ENCODE data around the gene NPAS3.

The NPAS3 gene

DNA sequence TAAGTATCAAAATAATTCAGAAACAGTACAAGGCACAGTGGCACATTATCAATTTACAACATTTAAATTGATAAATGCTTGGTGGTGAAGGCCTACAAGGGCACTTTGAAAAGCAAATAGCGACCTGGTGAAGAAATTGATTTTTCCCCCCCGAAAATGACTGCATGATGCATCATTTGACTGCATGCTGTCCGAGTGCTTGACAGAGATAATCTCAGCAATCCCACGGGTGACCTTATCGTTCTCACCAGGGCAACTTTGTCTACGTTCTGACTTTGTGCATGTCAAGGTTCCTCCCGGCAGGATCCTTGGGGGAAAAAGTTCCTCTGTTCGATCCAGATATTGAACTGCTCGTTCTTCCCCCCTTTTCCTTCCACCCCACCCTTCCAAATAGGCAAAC, 627.4 kb downstream of the NPAS3 start:
- no peak for DNase-seq

GRCh38 chr14:33567023-33567728, 628.5 kb downstream of the NPAS3 start:
- DNase-seq, result no peak

DNA sequence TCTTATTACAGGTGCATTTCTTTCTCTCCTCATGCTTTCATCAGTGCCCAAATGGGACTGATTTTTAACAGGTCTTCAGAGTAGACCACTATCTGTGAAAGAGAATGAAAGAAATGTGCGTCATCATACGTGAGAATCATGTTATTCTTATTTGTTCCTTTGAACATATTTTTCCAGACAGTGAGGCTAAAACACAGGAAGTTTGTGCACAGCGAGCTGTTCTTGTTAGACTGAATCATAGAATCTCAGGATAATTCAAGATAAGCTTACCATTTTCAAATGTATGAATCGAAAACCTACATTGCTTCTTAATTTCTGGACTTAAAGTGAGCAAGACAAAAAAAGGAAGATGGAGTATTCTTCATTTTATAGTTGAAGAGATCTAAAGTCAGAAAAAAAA, 629.1 kb downstream of the NPAS3 start:
- no peak for DNase-seq

DNA sequence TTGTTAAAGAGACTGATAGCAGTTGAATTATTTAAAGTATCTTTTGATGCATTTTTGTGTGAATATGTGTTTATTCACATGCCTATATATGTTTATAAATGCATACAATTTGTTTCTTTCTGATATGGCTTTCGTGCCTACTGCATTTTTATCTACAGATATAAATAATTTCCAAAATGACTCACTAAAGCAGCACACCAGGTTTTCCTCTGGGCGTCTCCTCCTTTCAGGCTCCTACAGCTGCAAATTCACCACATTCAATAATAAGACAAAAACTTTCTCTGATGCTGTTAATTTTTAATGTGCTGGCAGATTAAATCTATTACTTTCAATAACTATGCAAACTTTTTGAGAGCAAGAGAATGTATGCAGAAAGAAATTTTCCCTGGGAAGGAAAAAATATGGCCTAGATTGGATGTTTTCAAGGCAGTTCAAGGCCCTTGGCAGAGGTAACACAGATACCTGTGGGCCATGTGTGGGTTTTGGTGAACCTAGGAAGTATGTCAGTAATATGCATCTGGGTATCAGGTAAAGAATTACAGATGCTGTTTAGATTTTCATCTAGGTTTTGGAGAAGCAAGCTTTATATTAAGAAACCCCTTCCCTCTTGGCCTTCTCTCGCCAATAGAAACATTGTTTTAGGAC, 630.4 kb downstream of the NPAS3 start:
- DNase-seq, result no peak

GRCh38 chr14:33569821-33570687, 631.4 kb downstream of the NPAS3 start:
- no peak for DNase-seq

GRCh38 chr14:33570694-33571310, 632.1 kb downstream of the NPAS3 start:
- DNase-seq, result no peak

- DNase-seq, result no peak
These were observed 634.7 kb downstream of the NPAS3 start for GRCh38 chr14:33573301-33573880.

GRCh38 chr14:33576014-33576413, 637.3 kb downstream of the NPAS3 start:
- DNase-seq, result no peak

DNA sequence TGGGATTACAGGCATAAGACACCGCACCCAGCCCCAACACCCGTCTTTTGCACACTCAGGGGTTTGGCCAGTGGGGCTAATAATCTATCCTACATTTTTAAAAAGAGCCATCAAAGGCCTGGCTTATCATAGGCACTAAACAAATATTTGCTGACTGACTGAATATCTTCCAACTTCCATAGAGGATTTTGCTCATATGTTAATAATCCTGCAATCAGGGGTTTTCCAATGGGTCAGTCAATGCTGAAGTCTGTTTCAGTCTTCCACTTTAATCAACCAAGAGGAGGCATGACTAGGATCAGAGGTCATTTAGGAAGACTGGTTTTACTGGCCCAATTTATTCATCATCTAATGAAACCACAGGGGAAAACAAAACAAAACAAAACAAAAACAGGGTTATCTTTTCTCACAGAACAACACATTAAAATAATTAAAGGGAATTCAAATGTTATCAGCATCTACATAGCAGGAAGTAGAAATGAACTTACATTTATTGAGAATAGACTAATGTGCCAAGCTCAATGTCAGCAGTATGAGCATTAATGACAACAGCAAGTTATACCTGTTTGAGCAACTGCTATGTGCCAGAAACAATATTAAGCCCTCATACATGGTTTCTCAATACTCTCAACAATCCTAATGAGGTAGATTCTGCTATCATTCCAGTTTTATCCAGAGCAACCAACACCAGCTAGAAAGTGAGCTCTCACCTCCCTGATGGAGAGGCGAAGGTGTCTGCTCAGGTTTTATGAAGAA, 640.0 kb downstream of the NPAS3 start:
- no peak for DNase-seq

DNA sequence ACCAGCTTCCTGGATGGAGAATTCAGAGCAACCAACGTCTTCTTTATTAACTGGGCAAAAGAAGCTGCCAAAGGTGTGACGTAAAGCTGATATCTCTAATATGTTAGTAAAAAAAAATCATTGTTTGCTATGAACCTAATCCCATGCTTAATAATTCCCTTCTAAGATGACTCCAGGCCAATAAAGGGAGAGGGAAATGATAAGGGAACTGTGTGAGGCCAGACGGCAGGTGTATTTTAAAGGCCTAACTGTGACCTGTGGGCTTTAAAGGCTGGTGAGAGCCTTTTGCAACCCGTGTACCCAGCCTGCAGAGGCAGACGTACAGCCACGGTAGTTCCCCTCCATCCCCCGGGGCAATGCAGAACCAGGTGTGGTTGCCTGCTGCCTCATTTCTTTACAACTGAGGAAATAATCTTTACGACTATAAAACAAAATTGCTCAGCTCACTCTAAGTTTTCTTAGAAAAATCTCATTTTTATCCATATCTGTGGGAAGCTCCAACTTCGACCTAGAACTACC, 641.6 kb downstream of the NPAS3 start:
- DNase-seq, result no peak

DNA sequence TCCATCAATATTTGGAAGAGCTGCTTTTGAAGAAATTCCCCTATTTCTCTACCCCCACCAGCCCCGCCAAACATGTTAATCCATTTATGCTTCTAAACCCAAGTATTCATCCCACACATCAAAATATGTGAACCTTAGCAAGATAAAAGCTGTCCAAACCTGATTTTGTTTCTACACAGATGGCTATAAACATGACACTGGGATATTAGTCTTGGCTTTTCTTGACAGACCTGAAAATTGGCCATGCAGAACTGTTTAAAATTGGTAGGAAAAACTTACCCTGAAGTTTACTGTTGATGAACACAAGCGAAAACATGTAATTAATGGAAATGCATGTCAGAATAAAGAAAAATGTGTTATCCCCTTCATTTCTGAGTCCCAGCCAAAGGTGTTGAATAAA, 642.2 kb downstream of the NPAS3 start:
- no peak for DNase-seq

DNA sequence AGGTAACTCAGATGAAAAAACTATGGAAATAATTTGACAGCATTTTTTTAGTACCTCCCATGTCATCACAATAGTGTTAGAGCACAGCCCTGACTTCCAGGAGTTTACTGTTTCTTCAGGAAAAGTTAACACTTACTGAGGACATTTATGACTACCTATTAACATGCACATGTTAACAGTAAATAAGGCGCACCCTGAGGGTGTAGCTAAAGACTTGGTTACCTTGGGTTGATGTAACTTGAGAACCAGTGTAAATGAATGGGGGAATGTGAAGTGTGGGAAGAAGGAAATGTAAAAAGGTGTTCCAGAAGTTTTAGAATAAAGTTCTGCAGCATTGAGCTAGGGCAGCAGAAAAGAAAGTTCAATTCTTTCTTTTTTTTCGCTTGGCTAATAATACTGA, 646.0 kb downstream of the NPAS3 start:
- DNase-seq, result no peak

DNA sequence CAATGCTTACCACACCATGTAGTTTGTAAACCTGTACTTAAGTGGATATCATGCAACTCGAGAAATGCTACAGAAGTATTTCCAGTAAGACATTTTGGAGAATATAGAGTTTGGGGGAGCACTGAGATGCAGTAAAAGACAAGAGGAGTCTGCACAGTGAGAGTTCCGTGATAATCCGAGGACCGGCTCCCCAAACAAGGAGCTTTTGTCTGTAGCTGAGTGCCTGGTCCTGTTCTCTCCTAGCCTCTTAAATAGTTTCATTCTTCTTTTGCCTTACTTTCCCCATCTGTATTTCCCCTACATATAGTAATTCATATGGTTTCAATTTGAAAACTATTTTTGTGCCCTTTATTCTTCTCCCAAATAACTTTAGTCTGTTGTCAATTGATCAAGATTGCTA, 648.1 kb downstream of the NPAS3 start:
- no peak for DNase-seq

GRCh38 chr14:33587791-33588190, 649.1 kb downstream of the NPAS3 start:
- no peak for DNase-seq

GRCh38 chr14:33588771-33589170, 650.1 kb downstream of the NPAS3 start:
- DNase-seq, result no peak

GRCh38 chr14:33589334-33589733, 650.7 kb downstream of the NPAS3 start:
- no peak for DNase-seq

GRCh38 chr14:33590891-33591630, 652.4 kb downstream of the NPAS3 start:
- no peak for DNase-seq

DNA sequence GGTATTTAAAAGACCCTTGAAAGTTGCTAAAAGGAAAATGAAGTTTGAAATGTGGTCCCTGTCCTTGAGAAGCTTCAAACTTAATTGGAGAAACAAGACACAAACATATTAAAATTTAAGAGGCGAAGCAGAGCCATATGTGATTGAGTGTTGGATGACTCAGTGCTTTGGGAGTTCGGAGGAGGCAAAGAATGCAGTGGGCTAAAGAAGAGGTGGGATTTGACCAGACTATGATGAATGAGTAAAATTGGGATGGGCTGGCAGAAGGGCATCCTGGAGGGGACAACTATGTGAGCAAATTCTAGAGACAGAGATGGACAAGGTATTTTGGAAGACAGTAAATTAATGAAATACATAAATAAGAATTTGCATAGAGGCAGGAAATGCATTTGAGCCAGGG, 653.6 kb downstream of the NPAS3 start:
- DNase-seq, result no peak

- DNase-seq, result no peak
These were observed 657.8 kb downstream of the NPAS3 start for GRCh38 chr14:33596211-33597080.

GRCh38 chr14:33598582-33598981, 659.9 kb downstream of the NPAS3 start:
- DNase-seq, result no peak

Measured in activated naive CD4-positive, alpha-beta T cell treated with Interleukin-2 at 50 U/mL for 16 hours (primary cell).